Endometrial microvascular endothelial cells (primary cell): ENCODE data around the gene TMEM204. TPM values are rescaled to one million over a fixed set of nuclear protein-coding genes. Genes with fewer than 3 reads are reported as not detected.

Source experiments
- in situ Hi-C: cut with HindIII; loops from 2 replicates; pipeline ENCODE4 v1.10.0; 2017; ENCODE audit warnings: low sequenced_read_pairs, low pct_unique_long_range_greater_than_20kb; ENCODE audit errors: inconsistent ontology term
- total RNA-seq: library from RNA; depleted of rRNA; stranded (reverse); fragments of >200 nt; gene quantifications from one replicate; pipeline ENCODE4 v1.2.3, GENCODE V29; 2015; ENCODE audit errors: inconsistent ontology term

The TMEM204 gene
- total RNA-seq, 1 donor from 2014 or later = 17.6 TPM

GRCh38 chr16:1497014-1497598 is 36.4 kb upstream of the TMEM204 start:
- in situ Hi-C loops = loop anchor here (25.0 kb wide), 1 partner anchor 110 kb away; no protein-coding TSS in a partner anchor

- in situ Hi-C loops = loop anchor here (25.0 kb wide), 1 partner anchor 112 kb away; no protein-coding TSS in a partner anchor
Observed at GRCh38 chr16:1498899-1499676, 34.4 kb upstream of the TMEM204 start.

GRCh38 chr16:1499756-1500464 is 33.6 kb upstream of the TMEM204 start:
- in situ Hi-C loops = loop anchor here (25.0 kb wide), 1 partner anchor 113 kb away; no protein-coding TSS in a partner anchor

- in situ Hi-C loops = no loop called here
Observed at GRCh38 chr16:1500465-1501150, 32.9 kb upstream of the TMEM204 start.

GRCh38 chr16:1501630-1502029 is 31.8 kb upstream of the TMEM204 start:
- in situ Hi-C loops = no loop called here

GRCh38 chr16:1502092-1503004 is 31.1 kb upstream of the TMEM204 start:
- in situ Hi-C loops = no loop called here

DNA sequence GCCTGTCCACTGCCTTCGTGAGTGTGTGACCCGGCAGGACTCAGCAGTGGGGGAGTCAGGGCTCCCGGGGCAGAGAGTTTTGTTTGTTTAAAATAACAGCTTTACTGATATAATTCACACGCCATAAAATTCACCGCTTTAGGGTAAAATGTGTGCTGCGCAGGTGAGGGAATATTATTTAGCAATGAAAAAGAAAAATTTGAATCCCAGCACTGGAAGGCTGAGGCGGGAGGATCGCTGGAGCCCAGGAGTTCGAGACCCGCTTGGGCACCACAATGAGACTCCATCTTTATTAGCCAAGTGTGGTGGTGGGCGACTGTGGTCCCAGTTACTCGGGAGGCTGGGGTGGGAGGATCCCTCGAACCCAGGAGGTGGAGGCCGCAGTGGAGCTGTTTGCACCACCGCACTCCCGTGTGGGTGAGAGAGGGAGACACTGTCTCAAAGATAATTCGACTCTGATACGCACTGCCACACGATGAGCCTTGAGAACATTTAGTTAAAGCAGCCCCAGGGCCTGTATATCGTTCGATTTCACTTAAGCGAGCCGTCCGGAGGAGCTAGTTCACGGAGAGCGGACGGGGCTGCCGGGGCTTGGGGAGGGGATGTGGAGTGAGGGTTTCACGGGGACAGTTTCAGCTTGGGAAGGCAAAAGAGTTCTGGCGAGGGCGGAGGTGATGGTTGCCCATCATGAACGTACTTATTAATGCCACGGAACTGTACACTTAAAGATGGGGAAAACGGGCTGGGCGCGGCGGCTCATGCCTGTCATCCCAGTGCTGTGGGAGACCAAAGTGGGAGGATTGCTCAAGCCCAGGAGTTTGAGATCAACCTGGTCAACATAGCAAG is 30.1 kb upstream of the TMEM204 start:
- in situ Hi-C loops = no loop called here

DNA sequence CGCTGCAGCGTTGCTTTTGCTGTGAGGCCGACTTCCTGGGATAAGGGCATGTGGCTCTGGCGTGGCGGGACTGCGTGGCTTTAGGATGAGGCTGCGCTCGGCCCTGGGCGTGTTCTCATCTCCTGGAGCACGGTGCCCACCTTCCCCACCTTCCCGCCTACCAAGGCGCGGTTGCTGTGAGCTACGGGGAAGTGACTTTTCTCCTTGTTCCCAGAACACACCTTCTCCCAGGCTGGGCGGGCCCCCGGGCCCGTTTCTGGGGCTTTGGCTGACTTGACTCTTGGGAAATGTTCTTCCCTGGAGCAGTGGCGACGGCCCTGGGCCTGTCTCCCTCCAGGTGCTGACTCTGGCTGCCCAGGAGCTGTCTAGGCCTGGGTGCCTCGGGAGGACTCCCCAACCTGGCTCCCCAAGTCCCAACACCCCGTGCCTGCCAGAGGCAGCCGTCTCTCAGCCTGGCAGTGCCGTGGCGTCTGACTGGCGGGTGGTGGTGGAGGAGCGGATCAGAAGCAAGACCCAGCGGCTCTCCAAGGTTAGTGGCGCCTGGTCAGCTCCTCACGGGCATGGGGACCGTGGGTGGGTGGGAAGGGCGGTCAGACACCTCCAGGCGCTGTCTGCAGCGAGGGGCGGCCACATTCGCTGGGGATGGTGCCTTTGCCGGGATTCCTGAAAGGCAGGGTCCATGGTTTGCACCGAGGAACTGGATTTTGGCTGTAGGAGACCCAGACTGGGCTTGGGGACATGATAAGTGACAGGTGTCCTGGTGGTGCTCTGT is 28.2 kb upstream of the TMEM204 start:
- in situ Hi-C loops = no loop called here

- in situ Hi-C loops = no loop called here
Observed at GRCh38 chr16:1505912-1506311, 27.6 kb upstream of the TMEM204 start.

DNA sequence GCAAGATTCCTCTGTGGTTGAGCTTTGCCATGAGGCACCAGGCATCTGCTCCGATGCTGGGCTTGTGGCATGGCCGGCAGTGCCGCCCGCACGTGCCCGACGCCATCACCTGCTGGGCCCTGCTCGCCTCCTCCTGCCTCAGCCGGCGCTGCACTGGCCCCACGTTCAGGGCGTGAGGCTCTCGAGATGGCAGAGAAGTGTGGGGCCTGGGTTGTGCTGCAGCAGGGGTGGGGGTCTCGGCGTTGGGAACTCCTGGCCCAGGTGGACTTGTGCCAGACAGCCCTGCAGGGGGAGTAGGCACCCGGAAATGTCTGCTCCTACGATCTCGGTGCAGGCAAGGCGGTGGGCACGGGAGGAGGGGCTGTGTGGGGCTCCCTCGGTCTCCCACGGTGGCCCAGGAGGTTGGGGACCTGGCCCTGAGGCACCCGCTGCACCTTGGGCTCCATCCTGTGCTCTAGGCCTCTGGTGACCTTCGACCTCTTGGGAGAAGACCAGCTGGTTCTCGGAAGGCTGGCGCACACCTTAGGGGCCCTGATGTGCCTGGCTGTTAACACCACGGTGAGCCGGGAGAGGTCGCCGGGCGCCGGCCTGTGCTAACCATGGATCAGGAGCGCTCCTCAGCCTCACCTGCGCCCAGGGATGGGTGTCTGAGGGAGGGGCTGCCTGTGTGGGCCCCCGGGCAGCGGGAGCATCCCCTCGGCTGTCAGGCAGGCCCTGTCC is 26.8 kb upstream of the TMEM204 start:
- in situ Hi-C loops = no loop called here

DNA sequence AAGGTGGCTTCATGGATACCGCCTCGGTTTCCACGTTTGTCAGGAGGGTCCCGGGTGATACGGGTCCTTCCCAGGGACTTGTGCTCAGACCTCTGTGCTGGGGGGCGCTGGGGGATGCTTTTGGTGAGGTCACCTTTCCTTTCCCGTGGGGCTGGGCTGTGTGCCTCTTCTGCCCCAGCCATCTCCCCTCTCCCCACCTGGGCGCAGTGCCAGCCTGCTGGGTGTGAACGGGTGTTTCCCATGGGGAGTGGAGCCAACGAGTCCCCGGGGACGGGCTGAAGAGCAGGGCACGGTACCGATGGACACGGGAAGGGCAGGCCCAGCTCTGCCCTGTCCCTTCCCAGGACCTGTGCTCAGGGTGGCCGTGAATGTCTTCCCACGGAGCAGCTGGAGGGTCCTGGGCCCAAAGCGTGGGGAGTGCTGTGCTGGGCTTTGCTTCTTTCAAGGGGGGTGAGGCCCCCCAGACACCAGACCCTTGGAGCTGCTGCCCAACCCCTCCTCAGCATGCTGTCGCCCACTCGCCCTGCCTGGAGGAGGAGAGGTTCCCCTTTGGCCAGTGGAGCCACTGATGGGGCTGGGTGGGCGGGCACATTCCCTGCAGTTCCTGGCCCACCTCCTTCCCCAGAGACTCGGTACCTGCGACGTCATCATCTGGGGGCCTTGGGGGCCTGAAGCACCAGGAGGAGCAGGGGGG is 24.8 kb upstream of the TMEM204 start:
- in situ Hi-C loops = no loop called here

- in situ Hi-C loops = no loop called here
Observed at GRCh38 chr16:1509307-1510221, 23.9 kb upstream of the TMEM204 start.

DNA sequence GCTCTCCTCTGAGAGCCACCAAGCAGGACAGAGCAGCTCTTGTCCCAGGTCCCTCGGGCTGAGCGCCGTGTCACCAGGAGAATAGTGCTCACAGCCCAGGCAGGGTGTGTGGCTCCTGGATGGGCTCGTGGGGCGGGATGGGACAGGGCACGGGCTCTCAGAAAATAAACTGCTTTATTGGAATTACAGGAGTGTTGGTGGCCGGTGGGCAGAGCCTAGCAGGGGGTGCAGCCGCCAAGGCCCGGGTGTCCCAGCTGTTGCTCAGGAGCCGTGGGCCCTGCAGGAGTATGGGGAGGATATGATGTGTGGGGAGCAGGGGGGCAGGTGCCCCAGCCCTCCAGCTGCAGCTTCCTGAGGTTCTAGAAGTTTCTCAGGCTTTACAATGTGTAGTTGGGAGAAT is 23.2 kb upstream of the TMEM204 start:
- in situ Hi-C loops = no loop called here

- in situ Hi-C loops = no loop called here
Observed at GRCh38 chr16:1510941-1511351, 22.5 kb upstream of the TMEM204 start.
